KOPT-K1 (cell line): Measurements from ENCODE around the gene GOLT1A.

Source experiments
- H3K27ac ChIP-seq: fragments of 200-600 bp; sonication (generic); 2 replicates; pipeline ENCODE4 v1.5.1; 2016; ENCODE audit warnings: antibody characterized with exemption, mild to moderate bottlenecking, low read depth, low read length; ENCODE audit not compliant: poor library complexity, severe bottlenecking
- H3K36me3 ChIP-seq: fragments of 200-600 bp; sonication (generic); 2 replicates; pipeline ENCODE4 v1.5.1; 2017; ENCODE audit warnings: antibody characterized with exemption, mild to moderate bottlenecking, low read length, moderate library complexity; ENCODE audit not compliant: insufficient read depth
- H3K9me3 ChIP-seq: fragments of 200-600 bp; sonication (generic); 2 replicates; pipeline ENCODE4 v1.5.1; 2017; ENCODE audit warnings: antibody characterized with exemption, low read length, mild to moderate bottlenecking; ENCODE audit not compliant: insufficient read depth, poor library complexity, severe bottlenecking

The GOLT1A gene

DNA sequence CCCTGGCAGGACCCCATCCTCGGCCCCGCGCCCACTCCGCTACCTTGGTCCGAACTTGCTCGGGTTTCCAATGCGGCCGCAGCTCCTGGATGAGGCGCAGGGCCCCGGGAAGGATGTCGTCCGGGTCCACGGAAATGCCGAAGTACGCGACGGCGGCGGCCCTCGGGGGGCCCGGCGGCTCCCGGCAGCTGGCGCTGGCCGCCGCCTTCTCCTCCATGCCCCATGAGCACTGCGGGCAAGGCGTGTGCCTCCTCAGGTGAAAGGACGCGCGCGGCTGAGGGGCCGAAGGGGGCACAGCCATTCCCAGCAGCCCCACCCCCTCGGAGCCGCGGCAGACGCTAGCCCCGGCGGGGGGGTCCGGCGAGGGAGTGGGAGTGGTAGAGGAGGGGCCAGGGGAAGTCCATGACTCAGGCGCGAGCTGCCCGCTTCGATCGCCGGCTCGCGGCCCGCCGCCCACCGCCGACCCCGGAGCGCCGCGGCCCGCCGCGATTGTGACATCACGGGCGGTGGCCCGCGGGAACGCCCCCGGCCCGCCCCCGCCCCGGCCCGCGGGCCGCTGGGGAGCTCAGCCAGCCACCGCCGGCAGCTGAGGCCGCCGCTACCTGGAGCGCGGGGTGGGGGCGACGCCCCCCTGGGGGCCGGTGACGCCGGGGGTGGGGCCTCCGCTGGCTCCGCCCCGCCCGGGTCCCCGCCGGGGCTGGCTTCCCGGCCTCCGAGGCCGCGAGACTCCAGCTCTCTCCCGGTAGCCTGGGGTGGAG is 62.1 kb downstream of the GOLT1A start, which contains the start of gene ETNK2:
TSS of gene ETNK2 (minus strand) at position 493 of the 758 bp plus-strand sequence. CDS start at position 301, 192 bp downstream.
- Histone ChIP-seq H3K27ac (no peak within 1 kb of the TSS), H3K9me3 (no peaks in the 10 kb centered on the region)

GRCh38 chr1:204150702-204151551 is 62.9 kb downstream of the GOLT1A start:
- Histone ChIP-seq H3K27ac (no peak overlapping the region), H3K9me3 (no peaks in the 10 kb centered on the region), H3K36me3 (no peaks in the 10 kb centered on the region)

More for the DNA sequence above, 62.1 kb downstream of the GOLT1A start, which contains the start of gene ETNK2:
- no peaks in the 10 kb centered on the region for H3K36me3 ChIP-seq

GRCh38 chr1:204149635-204150565 is 63.9 kb downstream of the GOLT1A start:
- no peaks in the 10 kb centered on the region for H3K36me3 ChIP-seq
- H3K9me3 ChIP-seq: no peaks in the 10 kb centered on the region
- no peak overlapping the region for H3K27ac ChIP-seq

- Histone ChIP-seq H3K36me3 (no peaks in the 10 kb centered on the region), H3K27ac (no peak overlapping the region), H3K9me3 (no peaks in the 10 kb centered on the region)
These were observed 64.7 kb downstream of the GOLT1A start for GRCh38 chr1:204149107-204149506.
